GM18507 (cell line): ENCODE data around the gene KIF14.

Source experiments
- DNase-seq: peaks from one replicate; pipeline ENCODE4 v3.0.0; 2011; ENCODE audit warnings: low read depth; ENCODE audit not compliant: insufficient read length; ENCODE audit errors: extremely low spot score
- FAIRE-seq: peaks from 2 replicates; lab custom pipeline; 2011; peaks lifted over from hg19 to GRCh38; lab: Jason Lieb, UNC

The KIF14 gene

GRCh38 chr1:200620273-200621131 lies at the start of gene KIF14:
Gene KIF14 (minus strand): TSS chr1:200620751. CDS start chr1:200618723, 2,028 bp downstream.
- FAIRE-seq (peak; percentile 93), DNase-seq (peak; percentile 92)

DNA sequence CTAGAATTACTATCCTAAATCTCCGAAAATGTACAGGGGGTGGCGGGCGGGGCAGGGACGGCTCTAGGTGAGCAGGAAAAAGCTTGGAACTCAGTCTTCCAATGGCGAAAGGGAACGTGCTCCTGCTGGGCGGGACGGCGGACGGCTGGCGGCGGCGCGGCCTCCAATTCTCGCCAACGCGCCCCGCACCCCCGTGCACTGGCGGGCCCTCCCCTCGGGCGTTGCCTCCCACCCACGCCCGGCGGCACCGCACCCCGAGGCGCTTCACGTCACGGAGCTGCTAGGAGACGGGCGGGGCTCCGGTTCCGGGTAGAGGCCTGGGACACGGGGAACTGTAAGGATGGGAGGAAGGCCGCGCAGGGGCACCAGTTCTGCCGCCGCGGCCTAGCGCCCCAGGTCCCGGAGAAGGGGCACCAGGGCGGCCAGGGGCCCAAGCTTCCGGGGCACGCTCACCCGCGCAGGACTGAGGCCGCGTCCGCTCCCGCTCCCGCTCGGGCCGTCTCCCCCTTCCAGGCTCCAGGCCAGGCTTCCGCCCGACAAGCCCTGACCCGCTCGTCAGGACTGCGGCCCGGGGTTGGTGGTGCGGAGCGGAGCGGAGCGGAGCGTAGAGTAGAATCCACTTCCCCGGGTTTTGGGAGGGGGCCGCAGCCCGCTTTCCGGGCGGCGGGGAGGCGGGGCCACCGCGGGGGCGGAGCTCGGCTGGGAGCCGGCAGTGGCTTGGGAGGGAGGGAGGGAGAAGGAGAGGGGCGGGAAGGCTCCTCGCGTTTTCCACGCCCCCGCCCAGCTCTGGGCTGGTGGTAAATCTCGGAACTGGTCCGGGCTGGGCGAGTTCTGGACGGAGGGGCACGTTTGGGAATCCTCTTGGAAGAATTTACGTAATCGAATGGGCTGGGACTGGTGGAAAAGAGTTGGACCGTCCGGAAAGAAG lies 49.0 kb upstream of the KIF14 start, which contains the start of gene DDX59:
TSS of gene DDX59 (minus strand) at position 594 of the 928 bp plus-strand sequence. CDS start 3,167 bp downstream, outside the sequence.
- FAIRE-seq (peak; percentile 83), DNase-seq (peak; percentile 91)

- DNase-seq (no peak), FAIRE-seq (no peak)
These were observed 48.2 kb upstream of the KIF14 start for GRCh38 chr1:200668514-200669313.

GRCh38 chr1:200666309-200666708 lies 45.8 kb upstream of the KIF14 start:
- no peak for FAIRE-seq
- DNase-seq, result no peak

- DNase-seq (no peak), FAIRE-seq (no peak)
These were observed 45.3 kb upstream of the KIF14 start for GRCh38 chr1:200665861-200666260.

GRCh38 chr1:200660719-200661118 lies 40.2 kb upstream of the KIF14 start:
- no peak for DNase-seq
- FAIRE-seq, result no peak

GRCh38 chr1:200659269-200659668 lies 38.7 kb upstream of the KIF14 start:
- no peak for DNase-seq
- FAIRE-seq, result no peak

DNA sequence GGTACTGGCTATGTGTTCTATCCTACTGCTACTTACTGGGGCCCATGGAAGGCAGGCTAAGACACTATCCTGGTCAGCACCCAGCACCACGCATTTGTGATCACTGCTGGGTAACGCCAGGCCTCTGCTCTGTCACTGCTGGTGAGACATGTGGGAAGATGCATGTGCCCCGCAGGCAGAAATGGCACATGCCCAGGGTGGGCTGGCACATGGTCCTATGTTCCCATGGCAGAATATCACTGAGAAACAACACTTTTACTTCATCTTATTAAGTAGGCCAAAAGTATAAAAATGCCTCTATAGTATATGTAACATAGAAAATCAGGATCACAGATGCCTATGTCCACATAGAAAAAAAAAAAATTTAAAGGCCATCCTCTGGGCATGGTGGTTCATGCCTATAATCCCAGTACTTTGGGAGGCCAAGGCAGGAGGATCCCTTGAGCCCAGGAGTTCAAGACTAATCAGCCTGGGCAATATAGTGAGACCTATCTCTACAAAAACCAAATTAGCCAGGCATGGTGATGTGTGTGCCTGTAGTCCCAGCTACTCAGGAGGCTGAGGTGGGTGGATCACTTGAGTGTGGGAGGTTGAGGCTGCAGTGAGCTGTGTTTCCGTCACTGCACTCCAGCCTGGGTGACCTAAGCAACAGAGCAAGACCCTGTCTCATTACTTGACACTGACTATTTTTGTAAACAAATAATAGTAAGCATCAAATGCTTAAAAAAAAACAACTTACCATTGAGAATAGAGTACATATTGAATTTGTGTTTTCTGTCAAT lies 37.7 kb upstream of the KIF14 start:
- FAIRE-seq, result no peak
- DNase-seq, result no peak

GRCh38 chr1:200654660-200655059 lies 34.1 kb upstream of the KIF14 start:
- FAIRE-seq, result peak; percentile 84

GRCh38 chr1:200653022-200653462 lies 32.5 kb upstream of the KIF14 start:
- FAIRE-seq (peak; percentile 49), DNase-seq (no peak)

More at GRCh38 chr1:200654660-200655059, 34.1 kb upstream of the KIF14 start:
- no peak for DNase-seq

DNA sequence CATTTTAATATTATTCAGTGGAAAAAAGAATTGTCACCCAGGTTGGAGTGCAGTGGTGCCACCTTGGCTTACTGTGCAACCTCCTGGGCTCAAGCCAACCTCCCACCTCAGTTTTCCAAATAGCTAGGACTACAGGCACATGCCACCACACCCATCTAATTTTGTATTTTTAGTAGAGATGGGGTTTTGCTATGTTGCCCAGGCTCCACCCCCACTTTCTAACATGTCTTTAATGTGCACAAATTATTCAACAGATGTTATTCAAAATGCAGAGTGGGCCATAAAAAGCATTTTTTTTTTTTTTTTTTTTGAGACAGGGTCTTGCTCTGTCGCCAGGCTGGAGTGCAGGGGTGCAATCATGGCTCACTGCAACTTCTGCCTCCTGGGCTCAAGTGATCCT lies 31.8 kb upstream of the KIF14 start:
- FAIRE-seq (no peak), DNase-seq (no peak)

DNA sequence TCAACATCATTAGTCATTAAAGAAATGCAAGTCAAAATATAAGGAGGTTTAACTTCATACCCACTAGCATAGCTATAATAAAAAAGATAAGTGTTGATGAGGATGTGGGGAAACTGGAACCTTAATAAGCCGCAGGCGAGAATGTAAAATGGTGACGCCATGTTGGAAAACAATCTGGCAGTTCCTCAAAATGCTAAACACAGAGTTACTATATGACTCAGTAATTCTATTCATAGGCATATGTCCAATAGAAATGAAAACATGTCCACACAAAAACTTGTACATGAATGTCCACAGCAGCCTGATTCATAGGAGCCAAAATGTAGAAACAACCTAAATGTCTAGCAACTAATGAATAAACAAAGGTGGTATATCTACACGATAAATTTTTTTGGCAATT lies 26.0 kb upstream of the KIF14 start:
- DNase-seq, result no peak
- peak; percentile 68 for FAIRE-seq

- no peak for DNase-seq
- no peak for FAIRE-seq
These were observed 23.5 kb upstream of the KIF14 start for GRCh38 chr1:200644021-200644420.

GRCh38 chr1:200642481-200642880 lies 21.9 kb upstream of the KIF14 start:
- DNase-seq, result no peak
- no peak for FAIRE-seq

GRCh38 chr1:200640963-200641401 lies 20.4 kb upstream of the KIF14 start:
- DNase-seq (no peak), FAIRE-seq (no peak)

GRCh38 chr1:200640373-200640962 lies 19.9 kb upstream of the KIF14 start:
- FAIRE-seq, result no peak
- DNase-seq, result no peak

DNA sequence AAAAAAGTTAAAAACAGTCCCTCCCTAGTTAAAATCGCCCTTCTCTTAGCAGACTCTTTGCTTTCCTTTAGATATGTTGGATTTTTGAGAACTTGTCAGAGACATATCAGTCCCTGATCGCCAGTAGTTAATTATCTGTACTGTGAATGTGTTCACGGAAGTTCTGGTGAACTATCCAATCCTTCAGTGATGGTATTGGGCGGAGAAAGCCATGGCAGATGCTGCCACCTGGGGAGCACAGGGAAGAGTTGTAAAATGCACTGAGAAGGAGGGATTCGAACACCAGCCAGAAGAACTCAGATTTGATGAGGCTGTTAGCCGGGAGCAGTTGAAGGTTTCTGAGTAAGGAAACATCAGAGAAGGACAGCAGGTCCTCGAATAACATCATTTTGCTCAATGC lies 17.5 kb upstream of the KIF14 start:
- FAIRE-seq (no peak), DNase-seq (no peak)

- FAIRE-seq (no peak), DNase-seq (no peak)
These were observed 16.1 kb upstream of the KIF14 start for GRCh38 chr1:200636681-200637080.
